Measurements from ENCODE around the gene DLAT. TPM values are rescaled to one million over a fixed set of nuclear protein-coding genes. Genes with fewer than 3 reads are reported as not detected.

DLAT gene
- total RNA-seq, 1 donor from 2014 or later, result 28.2 TPM

DNA sequence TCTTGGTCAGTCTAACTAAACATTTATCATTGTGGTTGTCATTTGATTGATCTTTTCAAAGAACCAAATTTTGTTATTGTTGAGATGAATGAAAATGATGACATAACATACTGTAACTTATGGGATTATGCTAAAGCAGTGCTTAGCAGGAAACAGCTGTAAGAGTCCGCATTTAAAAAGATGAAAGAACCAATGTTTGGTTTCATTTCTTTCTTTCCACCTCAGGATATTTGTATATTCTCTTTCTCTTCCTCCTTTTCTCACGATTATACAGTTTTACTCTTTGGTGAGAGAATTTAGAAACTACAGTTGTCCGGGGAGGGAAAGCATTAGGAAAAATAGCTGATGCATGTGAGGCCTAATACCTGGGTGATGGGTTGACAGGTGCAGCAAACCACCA lies 25.5 kb downstream of the DLAT start:
- H3K27me3 Mint-ChIP-seq (ENCODE audit: unreplicated experiment), result no peaks in the 10 kb centered on the region
- no peak overlapping the region for H3K27ac Mint-ChIP-seq (ENCODE audit: unreplicated experiment)
- DNase-seq (ENCODE audit: low spot score), result no peak
- no peaks in the 10 kb centered on the region for H3K4me1 Mint-ChIP-seq (ENCODE audit: unreplicated experiment)
- TF ChIP-seq, protein P1, sequence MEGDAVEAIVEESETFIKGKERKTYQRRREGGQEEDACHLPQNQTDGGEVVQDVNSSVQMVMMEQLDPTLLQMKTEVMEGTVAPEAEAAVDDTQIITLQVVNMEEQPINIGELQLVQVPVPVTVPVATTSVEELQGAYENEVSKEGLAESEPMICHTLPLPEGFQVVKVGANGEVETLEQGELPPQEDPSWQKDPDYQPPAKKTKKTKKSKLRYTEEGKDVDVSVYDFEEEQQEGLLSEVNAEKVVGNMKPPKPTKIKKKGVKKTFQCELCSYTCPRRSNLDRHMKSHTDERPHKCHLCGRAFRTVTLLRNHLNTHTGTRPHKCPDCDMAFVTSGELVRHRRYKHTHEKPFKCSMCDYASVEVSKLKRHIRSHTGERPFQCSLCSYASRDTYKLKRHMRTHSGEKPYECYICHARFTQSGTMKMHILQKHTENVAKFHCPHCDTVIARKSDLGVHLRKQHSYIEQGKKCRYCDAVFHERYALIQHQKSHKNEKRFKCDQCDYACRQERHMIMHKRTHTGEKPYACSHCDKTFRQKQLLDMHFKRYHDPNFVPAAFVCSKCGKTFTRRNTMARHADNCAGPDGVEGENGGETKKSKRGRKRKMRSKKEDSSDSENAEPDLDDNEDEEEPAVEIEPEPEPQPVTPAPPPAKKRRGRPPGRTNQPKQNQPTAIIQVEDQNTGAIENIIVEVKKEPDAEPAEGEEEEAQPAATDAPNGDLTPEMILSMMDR (IDR thresholded peaks at IDR 0.05; ENCODE audit: unreplicated experiment), result no peak
- no peaks in the 10 kb centered on the region for H3K9me3 Mint-ChIP-seq (ENCODE audit: unreplicated experiment)
- H3K36me3 Mint-ChIP-seq (ENCODE audit: low read depth, unreplicated experiment), result peaks cover 26% of the 10 kb centered on the region
- no peak overlapping the region for H3K4me3 Mint-ChIP-seq (ENCODE audit: unreplicated experiment)

DNA sequence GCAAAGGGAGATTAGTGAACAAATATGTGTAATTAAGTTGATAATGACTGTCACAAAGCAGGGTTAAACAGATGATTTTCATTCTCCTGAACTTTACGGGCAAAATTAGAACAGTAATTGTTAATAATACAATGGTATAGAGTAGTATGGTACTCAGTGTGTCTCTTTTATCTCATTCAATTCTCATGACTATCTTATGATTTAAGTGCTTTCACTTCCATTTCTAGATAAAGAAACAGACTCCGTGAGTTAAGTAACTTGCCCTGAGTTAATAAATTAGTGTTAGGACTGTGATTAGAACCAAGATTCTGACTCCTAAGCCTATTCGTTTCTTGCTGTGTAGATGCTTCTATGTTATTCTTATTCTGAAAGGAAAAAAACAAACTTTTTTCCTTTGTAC lies 26.6 kb downstream of the DLAT start:
- H3K4me3 Mint-ChIP-seq (ENCODE audit: unreplicated experiment), result no peak overlapping the region
- H3K36me3 Mint-ChIP-seq (ENCODE audit: low read depth, unreplicated experiment), result peaks cover 29% of the 10 kb centered on the region
- H3K27me3 Mint-ChIP-seq (ENCODE audit: unreplicated experiment), result no peaks in the 10 kb centered on the region
- DNase-seq (ENCODE audit: low spot score), result no peak
- H3K9me3 Mint-ChIP-seq (ENCODE audit: unreplicated experiment), result no peaks in the 10 kb centered on the region
- no peaks in the 10 kb centered on the region for H3K4me1 Mint-ChIP-seq (ENCODE audit: unreplicated experiment)
- TF ChIP-seq, protein P1 (IDR thresholded peaks at IDR 0.05; ENCODE audit: unreplicated experiment), result no peak
- no peak overlapping the region for H3K27ac Mint-ChIP-seq (ENCODE audit: unreplicated experiment)

DNA sequence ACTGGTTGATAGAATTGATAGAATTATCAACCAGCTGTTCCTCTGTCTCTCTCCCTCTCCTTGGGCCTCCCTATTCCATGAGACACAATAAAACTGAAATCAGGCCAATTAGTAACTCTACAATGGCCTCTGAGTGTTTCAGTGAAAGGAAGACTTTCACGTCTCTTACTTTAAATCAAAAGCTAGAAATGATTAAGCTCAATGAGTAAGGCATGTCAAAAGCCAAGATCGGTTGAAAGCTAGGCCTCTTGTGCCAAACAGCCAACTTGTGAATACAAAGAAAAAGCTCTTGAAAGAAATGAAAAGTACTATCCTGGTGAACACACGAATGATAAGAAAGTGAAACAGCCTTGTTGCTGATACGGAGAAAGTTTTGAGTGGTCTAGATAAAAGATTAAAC lies 32.0 kb downstream of the DLAT start:
- no peak for DNase-seq (ENCODE audit: low spot score)
- Mint-ChIP-seq H3K4me3 (ENCODE audit: unreplicated experiment) (no peak overlapping the region), H3K27me3 (ENCODE audit: unreplicated experiment) (no peaks in the 10 kb centered on the region), H3K36me3 (ENCODE audit: low read depth, unreplicated experiment) (peaks cover 12% of the 10 kb centered on the region), H3K9me3 (ENCODE audit: unreplicated experiment) (no peaks in the 10 kb centered on the region), H3K27ac (ENCODE audit: unreplicated experiment) (no peak overlapping the region), H3K4me1 (ENCODE audit: unreplicated experiment) (no peaks in the 10 kb centered on the region)
- TF ChIP-seq, protein P1 (IDR thresholded peaks at IDR 0.05; ENCODE audit: unreplicated experiment), result no peak

DNA sequence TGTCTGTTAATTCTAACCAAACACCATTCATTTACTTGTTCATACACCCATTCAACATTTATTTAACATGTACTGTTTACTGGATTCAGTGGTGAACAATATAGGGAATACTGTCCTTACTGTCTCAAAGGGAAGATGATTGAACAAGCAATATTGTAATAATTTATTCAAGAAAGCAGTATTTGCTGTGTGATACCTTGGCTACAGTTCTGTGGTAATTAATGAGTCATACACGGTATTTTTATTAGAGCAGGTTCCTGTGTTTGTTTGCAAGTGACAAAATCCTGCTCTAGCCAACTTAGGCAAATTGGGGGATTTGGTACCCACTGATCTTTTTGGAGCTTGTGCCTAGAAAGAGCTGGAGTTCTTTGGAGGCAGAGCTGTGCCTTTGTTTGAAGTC lies 32.9 kb downstream of the DLAT start:
- no peak for DNase-seq (ENCODE audit: low spot score)
- no peaks in the 10 kb centered on the region for H3K9me3 Mint-ChIP-seq (ENCODE audit: unreplicated experiment)
- TF ChIP-seq, protein P1 (IDR thresholded peaks at IDR 0.05; ENCODE audit: unreplicated experiment), result no peak
- H3K4me3 Mint-ChIP-seq (ENCODE audit: unreplicated experiment), result no peak overlapping the region
- H3K4me1 Mint-ChIP-seq (ENCODE audit: unreplicated experiment), result no peaks in the 10 kb centered on the region
- H3K27ac Mint-ChIP-seq (ENCODE audit: unreplicated experiment), result no peak overlapping the region
- no peaks in the 10 kb centered on the region for H3K27me3 Mint-ChIP-seq (ENCODE audit: unreplicated experiment)
- H3K36me3 Mint-ChIP-seq (ENCODE audit: low read depth, unreplicated experiment), result peaks cover 12% of the 10 kb centered on the region

DNA sequence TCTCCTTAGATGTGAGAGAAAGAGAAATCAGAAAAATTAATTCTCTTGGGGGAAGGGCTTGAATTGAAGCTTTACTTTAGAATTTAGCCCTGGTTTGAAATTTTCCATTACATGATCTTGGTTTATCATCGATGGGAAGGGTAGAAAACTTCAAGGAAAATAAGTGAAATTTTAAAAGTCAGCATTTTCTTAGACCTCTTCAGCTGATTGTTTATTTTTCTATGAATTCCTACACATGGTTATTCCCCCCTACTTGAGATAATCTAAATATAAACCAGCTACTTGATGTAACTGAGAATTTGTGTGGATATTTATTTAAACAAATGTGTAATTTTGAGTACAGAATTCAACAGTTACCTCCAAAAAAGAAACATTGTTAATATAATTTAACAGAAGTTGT lies 37.7 kb downstream of the DLAT start:
- Mint-ChIP-seq H3K4me1 (ENCODE audit: unreplicated experiment) (no peaks in the 10 kb centered on the region), H3K27me3 (ENCODE audit: unreplicated experiment) (no peaks in the 10 kb centered on the region), H3K27ac (ENCODE audit: unreplicated experiment) (no peak overlapping the region), H3K4me3 (ENCODE audit: unreplicated experiment) (no peak overlapping the region), H3K9me3 (ENCODE audit: unreplicated experiment) (no peaks in the 10 kb centered on the region), H3K36me3 (ENCODE audit: low read depth, unreplicated experiment) (peaks cover 5% of the 10 kb centered on the region)
- TF ChIP-seq, protein P1 (IDR thresholded peaks at IDR 0.05; ENCODE audit: unreplicated experiment), result no peak
- DNase-seq (ENCODE audit: low spot score), result no peak
